Gastroesophageal sphincter (tissue), 3 donors: ENCODE data around the gene MAML2.

ENCODE experiments used
- CTCF ChIP-seq, 4 experiments: fragments of 200-600 bp in 2 of 4; fragments of 450-650 bp in 2 of 4; sonication (generic) in 1 of 4; IDR thresholded peaks; one replicate each; pipeline ENCODE4 v1.5.1; 2017 to 2019; ENCODE audit warnings: antibody characterized with exemption in 4 of 4, mild to moderate bottlenecking in 2 of 4, moderate library complexity in 2 of 4
- EP300 ChIP-seq: sonication (generic); formaldehyde crosslinking; IDR thresholded peaks from one replicate; pipeline ENCODE4 v1.6.1; 2017; ENCODE audit warnings: antibody characterized with exemption, mild to moderate bottlenecking
- POLR2A ChIP-seq, 2 donors: fragments of 450-650 bp; IDR thresholded peaks; one replicate each; pipeline ENCODE4 v1.6.1; 2017; ENCODE audit warnings: antibody characterized with exemption in 2 of 2, mild to moderate bottlenecking in 2 of 2, moderate library complexity in 1 of 2
- POLR2AphosphoS5 ChIP-seq: sonication (generic); formaldehyde crosslinking; IDR thresholded peaks from one replicate; pipeline ENCODE4 v1.6.1; 2017; ENCODE audit warnings: antibody characterized with exemption

- TF ChIP-seq CTCF (IDR thresholded peaks at IDR 0.05) (no peak), POLR2A (IDR thresholded peaks at IDR 0.05) (no peak), EP300 (no peak), POLR2AphosphoS5 (no peak)
Measured at GRCh38 chr11:96323642-96323985, 19.4 kb downstream of the MAML2 start.
